SK-N-SH (cell line): ENCODE measurements around the gene PITPNB. TPM values are rescaled to one million over a fixed set of nuclear protein-coding genes. Genes with fewer than 3 reads are reported as not detected.
A peak's percentile ranks its signal among the peaks of the same experiment; 100 is the strongest.

Experiments used
- CTCF ChIA-PET: fragments of 300-600, 350-600 bp; formaldehyde crosslinking; extraction: SDS; loops from one replicate; lab custom pipeline; 2021; lab: Yijun Ruan, JAX
- POLR2A ChIA-PET: fragments of 350-600 bp; sonication (Branson Sonifier 250); formaldehyde crosslinking; extraction: SDS; loops from one replicate; lab custom pipeline; 2020; ENCODE audit warnings: antibody characterized with exemption, inconsistent platforms; lab: Yijun Ruan, JAX
- DNase-seq: peaks from one replicate; pipeline ENCODE4 v3.0.0; 2012
- H2AFZ ChIP-seq: fragments of 200-600 bp; sonication (generic); 2 replicates; pipeline ENCODE4 v1.8.1; 2016; ENCODE audit warnings: antibody characterized with exemption, mild to moderate bottlenecking, low read depth
- H3F3A ChIP-seq: fragments of 200-600 bp; sonication (generic); replicated peaks from 2 replicates; pipeline ENCODE3; 2016; ENCODE audit warnings: antibody characterized with exemption, mild to moderate bottlenecking; ENCODE audit not compliant: insufficient read depth
- H3K27ac ChIP-seq, 2 experiments: fragments of 200-500 bp in 1 of 2; fragments of 200-600 bp in 1 of 2; sonication (Bioruptor generic) in 1 of 2; sonication (generic), shearing (Covaris generic) in 1 of 2; 2 replicates each; pipeline versions ENCODE4 v1.5.1 to v1.6.1; 2014 to 2016; ENCODE audit warnings: low read depth in 2 of 2, inconsistent platforms in 1 of 2, low read length in 1 of 2, mild to moderate bottlenecking in 1 of 2, mixed read lengths in 1 of 2
- H3K27me3 ChIP-seq: fragments of 200-600 bp; sonication (generic), shearing (Covaris generic); 2 replicates; pipeline ENCODE4 v1.6.1; 2016; ENCODE audit warnings: mixed run types; ENCODE audit not compliant: insufficient read depth
- H3K36me3 ChIP-seq, 2 experiments: fragments of 200-500 bp in 1 of 2; fragments of 200-600 bp in 1 of 2; sonication (Bioruptor generic) in 1 of 2; sonication (generic) in 1 of 2; replicated peaks in 1 of 2; 2 replicates each; pipeline versions ENCODE3 to v1.5.1; 2014 to 2016; ENCODE audit warnings: low read length in 1 of 2, mild to moderate bottlenecking in 1 of 2; ENCODE audit not compliant: insufficient read depth in 2 of 2, control insufficient read depth in 1 of 2
- H3K4me1 ChIP-seq, 2 experiments: fragments of 200-500 bp in 1 of 2; fragments of 200-600 bp in 1 of 2; sonication (Bioruptor generic) in 1 of 2; sonication (generic), shearing (Covaris generic) in 1 of 2; 2 replicates each; pipeline versions ENCODE4 v1.5.1 to v1.6.1; 2014 to 2016; ENCODE audit warnings: low read depth in 1 of 2, low read length in 1 of 2, mixed run types in 1 of 2; ENCODE audit not compliant: insufficient read depth in 2 of 2, control insufficient read depth in 1 of 2
- H3K4me2 ChIP-seq: fragments of 200-600 bp; sonication (generic), shearing (Covaris generic); 2 replicates; pipeline ENCODE4 v1.6.1; 2017; ENCODE audit warnings: mixed run types
- H3K4me3 ChIP-seq, 2 experiments: fragments of 200-500 bp in 1 of 2; fragments of 200-600 bp in 1 of 2; sonication (Bioruptor generic) in 1 of 2; sonication (generic), shearing (Covaris generic) in 1 of 2; 2 replicates each; pipeline versions ENCODE4 v1.5.1 to v1.8.1; 2014 to 2016; ENCODE audit warnings: low read depth in 2 of 2, inconsistent platforms in 1 of 2, low read length in 1 of 2, mild to moderate bottlenecking in 1 of 2, mixed read lengths in 1 of 2, moderate library complexity in 1 of 2
- H3K79me2 ChIP-seq: fragments of 200-600 bp; sonication (generic); 2 replicates; pipeline ENCODE4 v1.8.1; 2017; ENCODE audit warnings: mild to moderate bottlenecking; ENCODE audit not compliant: insufficient read depth
- H3K9ac ChIP-seq: fragments of 200-600 bp; sonication (generic); 2 replicates; pipeline ENCODE4 v1.6.1; 2017; ENCODE audit warnings: mixed run types
- H3K9me2 ChIP-seq: fragments of 200-600 bp; sonication (generic); 2 replicates; pipeline ENCODE4 v1.6.1; 2017; ENCODE audit warnings: mixed run types
- H3K9me3 ChIP-seq: fragments of 200-600 bp; sonication (generic); 2 replicates; pipeline ENCODE4 v1.6.1; 2017; ENCODE audit warnings: mixed run types, mild to moderate bottlenecking, moderate library complexity
- H4K20me1 ChIP-seq: fragments of 200-600 bp; sonication (generic); 2 replicates; pipeline ENCODE4 v1.6.1; 2017; ENCODE audit warnings: mild to moderate bottlenecking, mixed run types; ENCODE audit not compliant: insufficient read depth
- CHD2 ChIP-seq: fragments of 150-350 bp; IDR thresholded peaks from 2 replicates; pipeline ENCODE4 v1.6.1; 2018; ENCODE audit warnings: low read length; ENCODE audit not compliant: partially characterized antibody
- ELF1 ChIP-seq: IDR thresholded peaks from 2 replicates; pipeline ENCODE4 v1.4.0; 2012
- FOXM1 ChIP-seq: IDR thresholded peaks from 2 replicates; pipeline ENCODE4 v1.4.0; 2012; ENCODE audit warnings: low read depth, mild to moderate bottlenecking
- GABPA ChIP-seq: IDR thresholded peaks from 2 replicates; pipeline ENCODE4 v1.4.0; 2012; ENCODE audit warnings: low read depth, mild to moderate bottlenecking
- GATA2 ChIP-seq: sonication (generic); formaldehyde crosslinking; IDR thresholded peaks from 2 replicates; pipeline ENCODE4 v1.5.0; 2020; ENCODE audit warnings: mild to moderate bottlenecking, missing genetic modification reagents
- IRF3 ChIP-seq: fragments of 150-350 bp; IDR thresholded peaks from 2 replicates; pipeline ENCODE4 v1.6.1; 2016; ENCODE audit warnings: mild to moderate bottlenecking, low read depth, low read length
- MAX ChIP-seq: IDR thresholded peaks from 2 replicates; pipeline ENCODE4 v1.4.0; 2012; ENCODE audit warnings: low read depth
- MEF2A ChIP-seq: IDR thresholded peaks from 2 replicates; pipeline ENCODE4 v1.4.0; 2012; ENCODE audit warnings: low read depth, borderline replicate concordance
- NFIC ChIP-seq: IDR thresholded peaks from 2 replicates; pipeline ENCODE4 v1.4.0; 2012; ENCODE audit warnings: borderline replicate concordance
- PBX3 ChIP-seq: IDR thresholded peaks from 2 replicates; pipeline ENCODE4; 2012
- RAD21 ChIP-seq: IDR thresholded peaks from 2 replicates; pipeline ENCODE4 v1.6.1; 2012; ENCODE audit warnings: mild to moderate bottlenecking, low read length
- RFX5 ChIP-seq: IDR thresholded peaks from 2 replicates; pipeline ENCODE4 v1.6.1; 2012; ENCODE audit warnings: mild to moderate bottlenecking, improper control_type of control experiment, low read length
- SMC3 ChIP-seq: IDR thresholded peaks from 2 replicates; pipeline ENCODE4 v1.6.1; 2012; ENCODE audit warnings: low read depth, low read length, improper control_type of control experiment
- TCF12 ChIP-seq: IDR thresholded peaks from 2 replicates; pipeline ENCODE4 v1.4.0; 2012
- USF1 ChIP-seq: IDR thresholded peaks from 2 replicates; pipeline ENCODE4 v1.4.0; 2012; ENCODE audit warnings: low read depth, borderline replicate concordance
- USF2 ChIP-seq: fragments of 150-350 bp; IDR thresholded peaks from 2 replicates; pipeline ENCODE4 v1.6.1; 2017; ENCODE audit warnings: antibody characterized with exemption, low read length, low read depth, borderline replicate concordance
- WGBS: methylation state at CpG from one replicate; pipeline ENCODE4 v1.1.6; 2017; ENCODE audit warnings: low lambda C conversion rate; 5-methylcytosine and 5-hydroxymethylcytosine counted together
- polyA plus RNA-seq, 3 experiments: library from polyadenylated mRNA; depleted of rRNA; stranded (reverse); fragments of >200 nt; gene quantifications; 2 replicates each; pipeline ENCODE4 v1.2.3, GENCODE V29; 2012

The PITPNB gene
- polyA plus RNA-seq, 1 of the 3 experiments (the other 2 are of a cell fraction): 32.3 TPM

- no peak for TF ChIP-seq IRF3
- TF ChIP-seq USF1: no peak
- no peak for TF ChIP-seq MEF2A
- TF ChIP-seq CHD2: no peak
- TF ChIP-seq USF2: no peak
- TF ChIP-seq FOXM1: no peak
- no peak for TF ChIP-seq RFX5
- TF ChIP-seq MAX: no peak
- no peak for TF ChIP-seq PBX3
- TF ChIP-seq NFIC: no peak
- TF ChIP-seq SMC3: no peak
- TF ChIP-seq ELF1: no peak
- TF ChIP-seq TCF12: no peak
- TF ChIP-seq GABPA: no peak
- TF ChIP-seq GATA2: no peak
- TF ChIP-seq RAD21: no peak
- H2AFZ ChIP-seq: peak overlapping the region; percentile 7; the same call in 1 of the 2 replicates
- WGBS: 71% methylated on average over 9 of the region's 9 CpGs
- H3K9me3 ChIP-seq: no peaks in the 10 kb centered on the region
- no peaks in the 10 kb centered on the region for H4K20me1 ChIP-seq
- H3K4me2 ChIP-seq: no peak overlapping the region
- H3K27me3 ChIP-seq: no peaks in the 10 kb centered on the region
- no peak overlapping the region for H3K4me3 ChIP-seq
- no peaks in the 10 kb centered on the region for H3F3A ChIP-seq
- peaks cover 0 to under 1% of the 10 kb centered on the region in 2 experiments for H3K36me3 ChIP-seq
- no peak for DNase-seq
- ChIA-PET POLR2A (no interaction called here), CTCF (interaction anchor here (1.4 kb wide), 1 partner anchor 13 kb away, joined by 3 read pairs; no protein-coding TSS in a partner anchor)
- H3K27ac ChIP-seq: no peak overlapping the region
- H3K79me2 ChIP-seq: no peaks in the 10 kb centered on the region
- no peaks in the 10 kb centered on the region for H3K9me2 ChIP-seq
- no peak overlapping the region for H3K9ac ChIP-seq
- peaks cover 7 to 8% of the 10 kb centered on the region in 2 experiments; a peak in 3 of 4 replicates for H3K4me1 ChIP-seq
Observed at GRCh38 chr22:27962268-27963044, 43.4 kb upstream of the PITPNB start.
